T-helper 17 cell (primary cell): ENCODE measurements around the gene CCDC3. TPM values are rescaled to one million over a fixed set of nuclear protein-coding genes. Genes with fewer than 3 reads are reported as not detected.

Source experiments
- ATAC-seq: fragments of 150-1000 bp; cut with Tn5 transposase; 2 replicates; pipeline ENCODE4 v1.10.0; 2021; ENCODE audit warnings: mild to moderate bottlenecking, moderate library complexity
- DNase-seq, 3 donors: peaks; one replicate each; pipeline versions ENCODE4 v3.0.0 to v3.0.0-alpha.2; 2020 to 2021
- H3K9me3 ChIP-seq: one replicate; pipeline ENCODE4 v1.7.0; 2013; ENCODE audit warnings: low read length, mild to moderate bottlenecking; ENCODE audit not compliant: control insufficient read depth, poor library complexity, severe bottlenecking
- H3K27ac Mint-ChIP-seq: one replicate; pipeline ENCODE4 v1.8.0; 2022; ENCODE audit warnings: mild to moderate bottlenecking, moderate library complexity, mixed read lengths
- H3K27me3 Mint-ChIP-seq: one replicate; pipeline ENCODE4 v1.8.0; 2022; ENCODE audit warnings: mixed read lengths
- H3K36me3 Mint-ChIP-seq: one replicate; pipeline ENCODE4 v1.8.0; 2022; ENCODE audit warnings: low read depth, mixed read lengths
- H3K4me1 Mint-ChIP-seq: one replicate; pipeline ENCODE4 v1.8.0; 2022; ENCODE audit warnings: mild to moderate bottlenecking, mixed read lengths
- H3K4me3 Mint-ChIP-seq: one replicate; pipeline ENCODE4 v1.8.0; 2022; ENCODE audit warnings: mild to moderate bottlenecking, moderate library complexity, mixed read lengths
- total RNA-seq, 4 donors: library from RNA in 2 of 4; stranded (reverse) in 2 of 4; gene quantifications; one replicate each; pipeline ENCODE4 v1.2.3 and lab custom pipeline; 2022 to 2026

Gene CCDC3
- total RNA-seq, 2 donors from 2014 or later: 0.99 TPM; not detected in 1

DNA sequence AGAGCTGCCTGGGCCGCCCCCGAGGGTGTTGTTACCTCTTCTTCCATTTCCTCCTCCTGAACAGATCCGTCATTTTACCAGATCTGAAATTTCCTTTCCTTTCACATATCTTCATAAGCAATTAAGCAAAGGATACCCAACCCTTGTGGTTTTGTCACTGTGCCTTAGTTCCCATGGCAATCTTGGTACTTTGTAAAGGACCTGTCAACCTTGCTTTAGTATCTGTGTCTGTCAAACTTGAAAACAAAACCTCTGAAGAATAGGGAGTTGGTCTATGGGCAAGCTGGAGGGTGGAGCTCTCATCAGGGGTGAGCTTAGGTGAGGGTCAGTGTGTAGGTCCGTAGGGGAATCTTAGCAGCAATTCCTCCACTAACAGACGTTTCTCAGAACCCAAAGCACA lies 25.4 kb upstream of the CCDC3 start:
- no peak overlapping the region for H3K4me3 Mint-ChIP-seq
- DNase-seq: no peak
- no peak for ATAC-seq
- H3K27me3 Mint-ChIP-seq: peaks cover 18% of the 10 kb centered on the region
- H3K9me3 ChIP-seq: peaks cover 2% of the 10 kb centered on the region
- H3K4me1 Mint-ChIP-seq: no peaks in the 10 kb centered on the region
- H3K27ac Mint-ChIP-seq: no peak overlapping the region
- H3K36me3 Mint-ChIP-seq: no peaks in the 10 kb centered on the region

DNA sequence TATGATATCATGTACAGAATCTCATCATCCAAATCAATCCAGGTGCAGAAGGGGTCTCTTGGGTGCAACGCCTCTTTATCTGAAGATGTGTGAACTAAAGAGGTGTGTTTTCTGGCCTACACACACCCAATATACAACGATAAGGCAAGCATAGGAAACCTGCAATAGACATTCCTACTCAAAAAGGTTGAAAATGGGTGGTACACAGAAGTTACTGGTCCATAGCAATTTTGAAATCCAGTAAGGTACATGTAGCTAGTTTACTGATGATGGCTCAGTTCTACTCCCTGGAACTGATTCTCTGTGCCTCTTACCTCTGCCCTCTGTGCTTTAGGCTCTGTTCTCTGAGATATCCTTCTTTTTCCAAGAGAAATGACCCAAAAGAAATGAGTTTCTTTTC lies 22.2 kb upstream of the CCDC3 start:
- no peak for ATAC-seq
- Mint-ChIP-seq H3K4me3 (no peak overlapping the region), H3K36me3 (no peaks in the 10 kb centered on the region), H3K27me3 (peaks cover 23% of the 10 kb centered on the region), H3K27ac (no peak overlapping the region), H3K4me1 (no peaks in the 10 kb centered on the region)
- no peak for DNase-seq
- H3K9me3 ChIP-seq: peaks cover 2% of the 10 kb centered on the region

DNA sequence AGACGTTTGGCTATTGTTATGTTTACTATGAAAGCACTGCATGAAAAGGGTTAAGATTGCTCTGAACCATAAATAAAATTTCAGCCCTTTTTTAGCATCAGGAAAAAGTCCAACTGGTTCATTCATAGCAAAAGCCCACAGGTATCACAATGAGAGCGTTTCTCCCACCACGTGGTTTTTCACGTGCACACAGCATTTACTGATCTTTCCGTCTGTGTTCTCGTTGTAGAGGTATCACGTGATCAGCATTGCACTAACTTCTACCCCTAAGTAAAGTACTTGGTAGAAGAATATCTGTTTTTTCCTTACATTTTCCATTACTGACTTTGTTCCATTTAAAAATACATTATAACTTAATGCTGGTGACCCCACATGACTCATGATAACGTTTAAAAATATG lies 17.8 kb upstream of the CCDC3 start:
- no peaks in the 10 kb centered on the region for H3K9me3 ChIP-seq
- Mint-ChIP-seq H3K36me3 (no peaks in the 10 kb centered on the region), H3K4me1 (no peaks in the 10 kb centered on the region), H3K27me3 (peaks cover 34% of the 10 kb centered on the region), H3K27ac (no peak overlapping the region), H3K4me3 (no peak overlapping the region)
- ATAC-seq: no peak
- DNase-seq: no peak

DNA sequence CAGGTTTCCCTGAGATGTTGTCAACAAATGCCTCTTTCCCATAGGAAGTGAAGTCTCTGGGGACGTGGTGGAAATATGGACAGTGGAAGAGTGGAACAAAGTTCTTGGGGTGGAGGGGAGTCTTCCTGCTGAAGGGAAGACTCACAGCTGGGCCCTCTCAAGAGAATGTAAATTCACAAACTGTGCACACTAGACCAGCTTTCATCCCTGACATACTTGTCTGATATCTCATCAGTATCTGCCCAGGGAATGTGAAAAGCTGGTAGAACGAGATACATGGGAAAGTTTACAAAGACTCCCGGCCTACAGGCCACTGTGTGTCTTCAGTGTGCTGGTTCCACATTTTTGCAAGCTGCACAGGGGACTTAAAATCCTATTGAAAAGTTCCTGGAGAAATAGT lies 16.7 kb upstream of the CCDC3 start:
- Mint-ChIP-seq H3K36me3 (no peaks in the 10 kb centered on the region), H3K4me3 (no peak overlapping the region), H3K27me3 (peaks cover 34% of the 10 kb centered on the region), H3K4me1 (no peaks in the 10 kb centered on the region), H3K27ac (no peak overlapping the region)
- ATAC-seq: no peak
- no peaks in the 10 kb centered on the region for H3K9me3 ChIP-seq
- DNase-seq: no peak

DNA sequence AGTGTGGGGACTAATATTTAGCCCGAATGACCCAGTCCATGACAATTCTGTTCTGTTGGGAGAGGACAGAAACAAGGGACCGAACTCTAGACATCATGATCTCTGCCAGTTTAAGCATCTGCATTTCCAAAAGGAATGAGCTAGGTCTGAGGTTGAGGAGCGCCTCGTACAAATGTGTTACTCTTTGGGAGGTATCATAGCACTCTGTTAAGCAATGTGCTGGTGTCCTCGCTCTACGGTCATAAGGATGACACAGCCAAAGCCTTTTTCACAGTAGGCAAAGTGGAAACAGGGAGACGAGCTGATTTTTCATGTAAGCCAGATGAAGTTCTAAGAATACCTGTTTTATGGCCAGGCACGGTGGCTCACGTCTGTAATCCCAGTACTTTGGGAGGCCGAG lies 15.4 kb upstream of the CCDC3 start:
- DNase-seq: no peak
- no peaks in the 10 kb centered on the region for H3K9me3 ChIP-seq
- no peaks in the 10 kb centered on the region for H3K4me1 Mint-ChIP-seq
- no peak overlapping the region for H3K4me3 Mint-ChIP-seq
- peaks cover 35% of the 10 kb centered on the region for H3K27me3 Mint-ChIP-seq
- no peak for ATAC-seq
- no peak overlapping the region for H3K27ac Mint-ChIP-seq
- no peaks in the 10 kb centered on the region for H3K36me3 Mint-ChIP-seq

DNA sequence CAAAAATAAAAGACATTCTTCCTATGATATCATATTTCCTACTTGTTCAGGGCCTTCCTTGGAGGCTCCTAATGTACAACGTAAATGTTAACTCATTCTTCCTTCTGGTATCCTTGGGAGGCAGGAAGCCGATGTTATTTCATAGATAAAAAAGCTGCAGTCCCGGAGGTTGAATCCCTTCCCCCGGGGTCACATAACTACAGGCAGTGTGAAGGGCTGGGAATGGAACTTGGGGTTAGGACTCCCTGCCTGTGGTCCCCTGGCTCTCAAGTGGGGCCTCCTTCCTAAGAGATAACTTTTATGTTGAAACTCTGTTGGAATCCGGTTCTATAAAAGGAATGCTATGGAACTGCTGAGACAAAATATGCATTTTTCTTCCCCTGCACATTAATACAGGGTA lies 14.9 kb upstream of the CCDC3 start:
- no peaks in the 10 kb centered on the region for H3K9me3 ChIP-seq
- no peak for ATAC-seq
- Mint-ChIP-seq H3K27ac (no peak overlapping the region), H3K27me3 (peaks cover 34% of the 10 kb centered on the region), H3K4me1 (no peaks in the 10 kb centered on the region), H3K4me3 (no peak overlapping the region), H3K36me3 (no peaks in the 10 kb centered on the region)
- DNase-seq: no peak

DNA sequence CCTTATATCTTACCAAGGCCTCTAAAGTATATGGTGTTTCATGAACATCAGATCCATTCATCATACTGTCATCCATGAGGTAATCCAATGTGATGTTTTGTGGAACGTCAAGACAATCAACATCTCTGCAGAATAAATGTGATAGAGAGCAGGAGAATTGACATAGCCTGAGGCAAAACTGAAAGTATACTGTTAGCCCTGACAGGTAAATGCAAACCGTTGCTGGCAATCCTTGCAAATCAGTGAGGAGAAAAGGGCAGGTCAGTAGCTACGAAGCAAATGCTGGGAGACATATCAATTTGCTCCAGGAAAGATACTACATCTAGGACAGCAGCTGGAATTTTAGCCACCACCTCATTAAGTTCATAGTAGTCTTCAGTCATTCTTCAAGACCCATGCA lies 4.5 kb upstream of the CCDC3 start:
- ATAC-seq: no peak
- no peaks in the 10 kb centered on the region for H3K9me3 ChIP-seq
- DNase-seq: no peak
- Mint-ChIP-seq H3K36me3 (peaks cover 3% of the 10 kb centered on the region), H3K4me3 (no peak overlapping the region), H3K27ac (no peak overlapping the region), H3K27me3 (peaks cover 58% of the 10 kb centered on the region), H3K4me1 (no peaks in the 10 kb centered on the region)

DNA sequence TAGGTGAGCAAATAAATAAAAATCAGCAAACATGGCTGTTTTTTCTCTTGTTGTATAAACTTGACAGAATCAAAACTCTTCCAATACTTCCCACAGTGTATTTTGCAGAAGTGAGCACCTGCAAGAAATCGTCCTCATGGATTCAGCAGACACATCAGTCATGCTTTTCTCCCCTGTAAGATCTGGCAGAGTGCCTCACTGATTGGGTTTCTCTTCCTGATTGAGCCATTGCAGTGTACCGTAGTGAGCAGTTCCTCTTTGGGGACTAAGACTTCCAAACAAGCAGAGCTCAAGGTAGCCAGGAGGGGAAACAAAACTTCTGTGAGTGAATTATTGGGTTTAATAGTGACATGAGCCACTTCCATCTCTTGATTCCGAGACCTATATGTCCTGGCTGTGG lies 2.2 kb upstream of the CCDC3 start:
- Mint-ChIP-seq H3K4me3 (no peak overlapping the region), H3K36me3 (peaks cover 5% of the 10 kb centered on the region), H3K27ac (no peak overlapping the region), H3K4me1 (peaks cover 2% of the 10 kb centered on the region), H3K27me3 (peaks cover 74% of the 10 kb centered on the region)
- DNase-seq (no peak), ATAC-seq (no peak)
- H3K9me3 ChIP-seq: no peaks in the 10 kb centered on the region

DNA sequence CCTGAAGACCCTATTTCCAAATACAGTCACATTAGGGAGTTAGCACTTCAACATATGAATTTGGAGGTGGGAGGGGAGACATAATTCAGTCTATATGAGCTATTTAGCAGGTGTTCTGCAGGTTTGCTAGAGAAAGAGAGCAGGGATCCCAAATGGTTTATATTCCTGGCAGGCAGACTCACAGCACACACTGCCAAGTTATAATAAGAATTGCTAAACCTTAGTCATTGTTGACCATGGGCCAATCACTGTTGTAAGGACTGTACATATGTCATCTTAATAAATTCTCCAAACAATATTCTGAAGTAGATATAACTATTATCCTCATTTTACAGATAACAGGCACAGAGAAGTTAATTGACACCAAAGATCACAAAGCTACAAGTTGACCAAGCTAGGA lies 1.5 kb upstream of the CCDC3 start:
- Mint-ChIP-seq H3K4me1 (peaks cover 2% of the 10 kb centered on the region), H3K27ac (no peak overlapping the region), H3K36me3 (peaks cover 5% of the 10 kb centered on the region), H3K27me3 (peaks cover 79% of the 10 kb centered on the region), H3K4me3 (no peak overlapping the region)
- ATAC-seq: no peak
- no peak for DNase-seq
- no peaks in the 10 kb centered on the region for H3K9me3 ChIP-seq

DNA sequence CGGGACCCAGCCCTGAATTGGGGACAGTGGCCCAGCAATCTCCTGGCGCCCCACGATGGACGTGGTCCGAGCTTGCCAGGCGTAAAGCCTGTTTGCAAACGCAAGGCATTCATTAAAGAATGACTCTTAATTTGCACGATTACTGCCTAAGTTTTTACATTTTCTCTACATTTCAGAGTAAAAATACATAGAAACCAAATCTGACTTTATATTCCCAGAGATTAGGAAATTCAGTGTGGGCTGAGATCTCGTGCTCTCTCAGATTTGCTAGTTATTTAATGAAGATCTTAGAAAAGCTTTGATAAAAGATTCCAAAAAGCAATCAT lies 337 bp upstream of the CCDC3 start:
- Mint-ChIP-seq H3K4me3 (peak overlapping the region; percentile 47), H3K27ac (no peak overlapping the region), H3K4me1 (peaks cover 2% of the 10 kb centered on the region), H3K27me3 (peaks cover 83% of the 10 kb centered on the region), H3K36me3 (peaks cover 5% of the 10 kb centered on the region)
- no peak for ATAC-seq
- DNase-seq: no peak
- no peaks in the 10 kb centered on the region for H3K9me3 ChIP-seq

DNA sequence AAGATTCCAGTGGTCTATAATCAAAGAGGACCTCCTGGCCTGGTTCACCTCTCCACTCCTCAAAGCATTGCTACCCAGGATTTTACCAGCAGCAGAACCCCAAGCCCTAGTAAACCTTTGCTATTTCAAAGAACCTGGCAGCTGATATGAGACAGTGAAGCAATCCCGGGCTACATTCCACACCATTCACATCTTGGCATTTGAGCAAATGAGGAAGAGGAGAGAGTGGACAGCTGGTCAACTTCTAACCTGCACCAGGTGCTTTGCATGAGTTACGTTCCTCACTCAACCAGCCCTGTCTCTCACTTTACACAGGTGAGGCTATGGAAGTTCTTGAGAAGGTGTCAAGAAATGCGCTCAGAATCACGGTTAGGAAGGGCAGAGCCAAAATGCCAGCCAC lies 1.1 kb downstream of the CCDC3 start:
- H3K9me3 ChIP-seq: no peaks in the 10 kb centered on the region
- Mint-ChIP-seq H3K36me3 (peaks cover 5% of the 10 kb centered on the region), H3K27ac (no peak overlapping the region), H3K4me3 (peak overlapping the region; percentile 58), H3K27me3 (peaks cover 83% of the 10 kb centered on the region), H3K4me1 (peaks cover 2% of the 10 kb centered on the region)
- ATAC-seq: no peak
- no peak for DNase-seq

DNA sequence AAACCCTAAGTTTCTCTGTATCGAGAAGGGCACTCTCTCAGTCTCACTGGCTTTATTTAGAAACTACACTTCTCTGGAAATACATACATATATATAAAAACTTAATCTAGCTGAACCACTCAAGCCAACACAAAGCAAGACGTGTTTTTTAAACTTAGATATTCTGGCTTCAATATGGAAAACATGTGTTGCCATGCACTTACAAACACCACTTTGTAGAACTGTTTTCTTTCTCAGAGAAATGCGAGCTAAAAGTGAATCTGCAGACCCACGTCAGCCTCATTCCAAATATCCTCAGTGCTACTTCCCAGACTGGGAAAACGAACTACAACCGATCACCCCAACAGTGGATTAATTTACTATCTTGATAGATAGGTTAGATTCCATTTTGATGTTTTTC lies 1.7 kb downstream of the CCDC3 start:
- Mint-ChIP-seq H3K27me3 (peaks cover 79% of the 10 kb centered on the region), H3K4me1 (peaks cover 2% of the 10 kb centered on the region), H3K4me3 (no peak overlapping the region), H3K27ac (no peak overlapping the region), H3K36me3 (peaks cover 5% of the 10 kb centered on the region)
- ATAC-seq (no peak), DNase-seq (no peak)
- H3K9me3 ChIP-seq: no peaks in the 10 kb centered on the region

DNA sequence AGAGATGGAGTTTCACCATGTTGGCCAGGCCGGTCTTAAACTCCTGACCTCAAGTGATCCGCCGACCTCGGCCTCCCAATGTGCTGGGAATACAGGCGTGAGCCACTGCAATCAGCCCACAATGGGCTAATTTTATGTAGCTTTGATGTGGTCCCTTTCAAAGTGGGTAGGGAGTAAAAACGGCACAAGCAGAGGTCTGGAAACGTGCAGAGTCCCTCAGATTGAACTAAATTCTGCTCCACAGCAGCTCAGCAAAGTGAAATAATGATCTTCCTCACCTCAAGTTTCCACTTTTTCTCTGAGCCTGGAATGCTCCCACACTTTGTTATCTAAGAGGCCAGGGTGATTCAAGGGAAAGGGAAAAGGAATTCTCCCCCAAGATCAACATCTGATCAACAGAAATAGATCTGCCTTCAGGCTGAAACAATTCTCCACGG lies 6.1 kb downstream of the CCDC3 start:
- no peak overlapping the region for H3K27ac Mint-ChIP-seq
- peaks cover 2% of the 10 kb centered on the region for H3K36me3 Mint-ChIP-seq
- H3K9me3 ChIP-seq: no peaks in the 10 kb centered on the region
- DNase-seq: no peak
- ATAC-seq: no peak
- H3K27me3 Mint-ChIP-seq: peaks cover 70% of the 10 kb centered on the region
- H3K4me1 Mint-ChIP-seq: no peaks in the 10 kb centered on the region
- H3K4me3 Mint-ChIP-seq: no peak overlapping the region

DNA sequence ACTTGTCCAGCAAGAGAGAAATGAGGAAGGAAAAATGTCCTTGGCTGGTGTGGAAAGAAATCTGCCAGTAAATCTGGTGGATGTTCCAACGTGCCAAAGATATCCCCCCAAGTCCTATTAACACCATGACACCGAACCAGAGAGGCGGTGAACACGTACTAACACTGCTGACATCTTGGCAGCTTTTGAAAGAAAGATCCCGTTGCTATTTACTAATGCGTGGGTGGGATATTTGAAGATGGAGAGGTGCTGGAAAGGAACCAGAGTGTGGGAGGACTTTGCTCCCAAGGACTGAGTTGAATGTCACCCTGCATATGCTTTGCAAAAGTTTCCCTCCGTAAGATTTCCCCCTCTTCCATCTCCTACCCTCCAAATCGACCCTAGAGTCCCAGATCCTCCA lies 7.9 kb downstream of the CCDC3 start:
- DNase-seq (no peak), ATAC-seq (no peak)
- Mint-ChIP-seq H3K27me3 (peaks cover 57% of the 10 kb centered on the region), H3K4me1 (no peaks in the 10 kb centered on the region), H3K27ac (no peak overlapping the region), H3K36me3 (peaks cover 2% of the 10 kb centered on the region), H3K4me3 (no peak overlapping the region)
- no peaks in the 10 kb centered on the region for H3K9me3 ChIP-seq

DNA sequence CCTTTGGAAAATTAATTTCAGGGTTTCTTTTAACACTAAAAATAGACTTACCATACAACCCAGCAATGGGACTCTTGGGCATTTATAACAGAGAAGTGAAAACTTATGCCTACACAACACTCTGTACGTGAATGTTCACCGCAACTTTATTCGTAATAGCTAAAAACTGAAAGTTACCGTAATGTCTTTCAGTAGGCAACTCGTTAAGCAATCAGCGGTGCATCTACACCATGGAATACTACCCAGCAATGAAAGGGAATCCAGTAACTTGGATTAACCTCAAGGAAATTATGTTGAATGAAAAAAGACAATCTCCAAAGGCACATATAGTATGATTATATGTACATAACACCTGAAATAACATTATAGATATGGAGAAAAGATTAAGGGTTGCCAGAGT lies 16.2 kb downstream of the CCDC3 start:
- H3K4me3 Mint-ChIP-seq: no peak overlapping the region
- H3K27me3 Mint-ChIP-seq: peaks cover 5% of the 10 kb centered on the region
- H3K36me3 Mint-ChIP-seq: no peaks in the 10 kb centered on the region
- no peaks in the 10 kb centered on the region for H3K9me3 ChIP-seq
- no peak for DNase-seq
- H3K27ac Mint-ChIP-seq: no peak overlapping the region
- peaks cover 4% of the 10 kb centered on the region for H3K4me1 Mint-ChIP-seq
- ATAC-seq: no peak
